GM18907 (cell line): ENCODE results near the gene KIFAP3.
"Not testable (repeated sequence)": the region's sequence is repeated elsewhere in the genome, so short reads cannot be mapped to it uniquely, and the experiment has no call there.

ENCODE experiments used
- ATAC-seq: cut with Tn5 transposase; IDR thresholded peaks from one replicate; pipeline ENCODE4 v1.9.1; 2021; ENCODE audit warnings: mild to moderate bottlenecking, moderate library complexity; ENCODE audit not compliant: unreplicated experiment

The KIFAP3 gene

DNA sequence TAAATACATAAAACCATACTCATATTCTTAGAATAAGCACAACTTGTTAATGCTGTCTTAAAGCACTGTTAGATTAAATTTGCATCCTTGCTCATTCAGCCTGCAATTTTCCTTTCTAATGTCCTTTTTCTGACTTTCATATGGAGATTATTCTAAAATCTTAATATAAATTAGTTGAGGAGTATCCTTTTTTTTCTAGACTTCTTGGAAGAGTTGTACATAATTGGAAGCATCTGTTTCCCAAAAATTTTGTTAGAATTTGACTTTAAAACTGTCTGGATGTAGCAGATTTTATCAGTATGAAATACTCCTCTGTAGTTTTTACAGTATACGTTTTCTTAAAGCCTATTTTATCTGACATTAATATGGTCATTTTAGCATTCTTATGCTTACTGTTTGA lies 9.7 kb downstream of the KIFAP3 start:
- ATAC-seq, result no peak

DNA sequence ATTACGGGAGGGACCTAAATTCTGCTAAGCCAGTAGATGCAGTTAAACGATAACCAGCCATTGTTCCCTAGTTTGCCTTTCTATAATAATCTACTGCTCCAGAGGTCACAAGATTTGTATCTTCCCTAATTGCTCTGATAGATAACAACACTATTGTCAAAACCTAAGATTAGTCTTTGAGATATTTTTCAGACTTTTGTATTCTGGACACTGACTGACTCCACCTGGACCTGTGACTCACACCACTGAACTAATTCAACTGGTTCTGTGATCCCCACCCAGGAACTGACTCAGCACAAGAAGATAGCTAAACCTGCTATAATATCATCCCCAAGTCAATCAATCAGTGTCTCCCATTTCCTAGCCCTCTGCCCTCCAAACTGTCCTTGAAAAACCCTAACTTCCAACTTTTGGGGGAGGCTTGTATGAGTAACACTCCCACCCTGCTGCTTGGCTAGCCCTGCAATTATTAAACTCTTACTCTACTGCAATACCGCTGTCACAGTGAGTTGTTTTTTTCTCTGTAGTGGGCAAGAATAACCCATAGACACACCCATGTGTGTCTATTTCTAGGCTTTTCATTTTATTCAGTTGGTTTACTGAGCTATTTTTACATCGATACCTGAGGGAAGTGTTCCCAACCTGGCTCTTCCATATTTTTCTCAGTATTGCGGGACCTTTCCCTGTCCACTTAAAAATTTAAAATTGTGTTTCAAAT lies 11.2 kb downstream of the KIFAP3 start:
- no peak for ATAC-seq

DNA sequence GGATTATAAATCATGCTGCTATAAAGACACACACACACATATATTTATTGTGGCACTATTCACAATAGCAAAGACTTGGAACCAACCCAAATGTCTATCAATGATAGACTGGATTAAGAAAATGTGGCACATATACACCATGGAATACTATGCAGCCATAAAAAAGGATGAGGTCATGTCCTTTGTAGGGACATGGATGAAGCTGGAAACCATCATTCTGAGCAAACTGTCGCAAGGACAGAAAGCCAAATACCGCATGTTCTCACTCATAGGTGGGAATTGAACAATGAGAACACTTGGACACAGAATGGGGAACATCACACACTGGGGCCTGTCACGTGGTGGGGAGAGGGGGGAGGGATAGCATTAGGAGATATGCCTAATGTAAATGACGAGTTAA lies 12.8 kb downstream of the KIFAP3 start:
- ATAC-seq, result not testable (repeated sequence)

DNA sequence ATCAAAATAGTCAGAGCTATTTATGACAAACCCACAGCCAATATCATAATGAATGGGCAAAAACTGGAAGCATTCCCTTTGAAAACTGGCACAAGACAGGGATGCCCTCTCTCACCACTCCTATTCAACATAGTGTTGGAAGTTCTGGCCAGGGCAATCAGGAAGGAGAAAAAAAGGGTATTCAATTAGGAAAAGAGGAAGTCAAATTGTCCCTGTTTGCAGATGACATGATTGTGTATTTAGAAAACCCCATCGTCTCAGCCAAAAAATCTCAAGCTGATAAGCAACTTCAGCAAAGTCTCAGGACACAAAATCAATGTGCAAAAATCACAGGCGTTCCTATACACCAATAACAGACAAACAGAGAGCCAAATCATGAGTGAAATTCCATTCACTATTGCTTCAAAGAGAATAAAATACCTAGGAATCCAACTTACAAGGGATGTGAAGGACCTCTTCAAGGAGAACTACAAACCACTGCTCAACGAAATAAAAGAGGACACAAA lies 14.4 kb downstream of the KIFAP3 start:
- ATAC-seq, result not testable (repeated sequence)

DNA sequence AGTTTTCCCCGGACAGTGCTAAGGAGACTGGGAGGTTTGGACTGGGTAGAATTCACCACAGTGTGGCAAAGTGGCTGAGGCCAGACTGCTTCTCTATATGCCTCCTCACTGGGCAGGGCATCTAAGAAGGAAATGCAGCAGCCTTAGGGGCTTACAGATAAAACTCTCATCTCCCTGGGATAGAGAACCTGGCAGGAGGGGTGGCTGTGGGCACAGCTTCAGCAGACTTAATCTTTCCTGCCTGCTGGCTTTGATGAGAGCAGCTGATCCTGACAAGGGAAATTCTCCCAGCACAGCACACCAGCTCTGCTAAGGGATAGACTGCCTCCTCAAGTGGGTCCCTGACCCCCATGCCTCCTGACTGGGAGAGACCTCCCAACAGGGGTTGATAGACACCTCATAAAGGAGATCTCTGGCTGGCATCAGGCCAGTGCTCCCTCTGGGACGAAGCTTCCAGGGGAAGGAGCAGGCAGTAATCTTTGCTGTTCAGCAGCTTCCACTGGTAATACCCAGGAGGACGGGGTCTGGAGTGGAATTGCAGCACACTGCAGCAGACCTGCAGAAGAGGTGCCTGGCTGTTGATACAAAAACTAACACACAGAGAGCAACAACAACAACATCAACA lies 25.2 kb downstream of the KIFAP3 start:
- no peak for ATAC-seq

DNA sequence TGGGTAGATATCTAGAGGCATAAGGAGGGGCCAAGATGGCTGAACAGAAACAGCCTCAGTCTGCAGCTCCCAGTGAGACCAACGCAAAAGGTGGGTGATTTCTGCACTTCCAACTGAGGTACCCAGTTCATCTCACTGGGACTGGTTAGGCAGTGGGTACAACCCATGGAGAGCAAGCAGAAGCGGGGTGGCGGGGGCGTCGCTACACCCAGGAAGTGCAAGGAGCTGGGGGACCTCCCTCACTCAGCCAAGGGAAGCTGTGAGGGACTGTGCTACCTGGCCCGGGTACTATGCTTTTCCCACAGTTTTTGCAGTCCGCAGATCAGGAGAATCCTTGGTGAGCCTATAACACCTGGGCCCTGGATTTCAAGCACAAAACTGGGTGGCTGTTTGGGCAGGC lies 26.0 kb downstream of the KIFAP3 start:
- ATAC-seq, result no peak

DNA sequence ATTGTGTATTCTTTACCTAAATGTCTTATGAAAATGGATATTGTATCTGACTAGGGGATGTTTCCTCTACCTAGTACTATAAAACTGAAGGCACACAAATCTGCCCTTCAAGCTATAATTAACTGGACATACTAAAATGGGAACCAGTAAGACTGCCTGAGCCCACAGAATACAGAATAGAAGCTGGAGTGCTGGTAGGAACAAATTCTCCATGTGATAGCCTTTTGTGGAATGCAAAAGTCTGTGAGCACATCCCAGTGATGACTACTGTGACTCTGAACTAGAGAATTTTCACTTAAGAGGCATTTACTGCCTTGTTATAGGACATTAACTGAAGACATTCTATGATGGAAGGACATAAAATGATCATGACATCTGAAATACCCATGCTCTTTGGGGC lies 30.3 kb downstream of the KIFAP3 start:
- no peak for ATAC-seq

DNA sequence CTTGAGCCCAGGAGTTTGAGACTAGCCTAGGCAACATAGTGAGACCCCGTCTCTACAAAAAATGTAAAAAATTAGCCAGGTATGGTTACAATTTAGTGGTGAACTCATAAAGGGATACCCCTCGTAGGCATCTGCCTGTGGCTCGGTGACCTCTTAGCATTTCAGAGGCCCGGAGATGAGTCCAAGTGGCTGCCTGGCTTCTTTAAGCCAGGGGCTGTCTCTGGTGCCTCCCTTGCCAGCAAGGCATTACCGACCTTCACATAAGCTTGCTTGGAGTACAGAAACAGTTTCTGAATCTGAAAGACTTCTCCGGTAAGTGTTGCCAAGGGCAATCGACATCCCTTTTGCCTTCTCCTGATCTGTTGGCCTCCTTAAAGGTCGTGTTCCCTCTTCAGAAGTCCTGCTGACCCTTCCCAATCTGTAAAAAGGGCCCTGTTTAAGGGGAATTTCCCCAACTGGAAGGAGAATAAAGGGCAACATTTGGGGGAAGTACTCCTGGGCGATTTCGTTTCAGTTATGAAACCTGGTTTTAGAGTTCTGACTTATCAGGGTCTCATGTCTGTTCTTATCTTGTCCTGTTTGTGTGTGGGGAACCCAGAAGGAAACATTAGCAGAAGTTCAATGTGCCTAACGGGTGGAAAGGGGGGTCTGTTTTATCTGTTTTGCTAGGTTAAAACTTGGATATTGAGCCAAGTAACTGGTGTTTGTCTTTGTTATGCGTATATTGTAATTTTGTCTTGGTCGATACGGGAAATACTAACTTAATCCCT lies 32.9 kb downstream of the KIFAP3 start:
- ATAC-seq, result no peak

DNA sequence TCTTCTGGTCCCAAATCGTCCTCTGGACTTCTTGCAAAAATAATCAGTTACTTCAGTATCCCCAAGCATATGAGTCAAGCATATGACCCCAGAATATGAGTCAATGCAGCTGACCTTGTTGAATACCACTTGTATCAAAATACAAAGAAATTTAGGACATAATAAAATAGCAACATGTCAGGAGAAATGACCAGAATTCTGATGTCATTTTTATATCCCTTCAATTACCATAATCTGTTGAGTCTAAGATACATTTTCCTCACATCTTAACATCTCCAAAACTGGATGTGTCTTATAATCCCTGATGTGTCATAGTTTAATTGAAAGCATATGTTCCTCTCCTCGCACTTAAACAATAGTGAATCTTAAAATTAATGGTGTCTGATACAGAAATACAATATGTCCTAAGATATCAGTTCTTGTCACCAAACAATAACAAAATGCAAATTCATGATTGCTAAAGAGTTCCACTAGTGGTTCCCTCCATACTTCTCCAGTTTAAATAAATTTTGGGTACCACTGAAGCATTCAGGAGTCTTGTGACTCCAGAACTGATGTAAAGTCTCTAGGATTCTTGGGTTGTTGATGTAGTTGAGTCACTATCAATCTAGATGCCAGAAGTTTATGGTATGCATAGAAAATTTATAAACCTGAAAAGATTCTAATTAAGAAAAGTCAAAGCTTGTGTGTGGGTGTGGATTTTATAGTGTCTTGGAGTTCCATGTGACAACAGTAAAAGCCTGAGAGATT lies 41.8 kb downstream of the KIFAP3 start:
- no peak for ATAC-seq

DNA sequence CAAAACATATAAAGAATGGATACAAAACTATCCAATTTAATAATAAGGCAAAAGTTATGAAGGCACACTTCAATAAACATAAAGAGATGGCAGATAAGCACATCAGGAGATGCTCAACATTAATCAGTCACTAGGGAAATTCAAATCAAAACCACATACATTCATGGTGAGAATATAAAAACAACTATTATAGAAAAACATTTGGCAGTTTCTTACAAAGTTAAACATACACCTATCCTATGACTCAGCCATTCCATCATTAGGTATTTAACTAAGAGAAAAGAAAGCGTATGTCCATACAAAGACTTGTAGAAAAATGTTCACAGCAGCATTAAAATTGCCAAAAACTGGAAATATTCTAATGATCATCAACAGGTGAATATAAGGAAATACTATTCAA lies 44.3 kb downstream of the KIFAP3 start:
- no peak for ATAC-seq

DNA sequence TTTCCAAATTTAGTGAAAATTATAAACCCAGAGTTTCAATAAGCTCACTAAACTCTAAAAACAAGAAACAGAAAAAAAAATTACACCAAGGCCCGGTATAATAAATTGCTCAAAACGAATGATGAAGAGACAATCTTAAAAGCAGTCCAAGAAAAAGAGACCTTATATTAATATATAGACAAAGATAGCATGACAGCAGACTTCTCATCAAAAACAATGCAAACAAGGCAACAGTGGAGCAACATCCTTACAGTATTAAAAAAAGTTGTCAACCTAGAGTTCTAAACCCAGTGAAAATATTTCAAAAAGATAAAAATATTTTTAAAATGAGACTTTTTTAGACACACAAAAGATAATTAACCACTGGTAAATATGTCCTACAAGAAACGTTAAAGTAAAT lies 46.7 kb downstream of the KIFAP3 start:
- ATAC-seq, result no peak

DNA sequence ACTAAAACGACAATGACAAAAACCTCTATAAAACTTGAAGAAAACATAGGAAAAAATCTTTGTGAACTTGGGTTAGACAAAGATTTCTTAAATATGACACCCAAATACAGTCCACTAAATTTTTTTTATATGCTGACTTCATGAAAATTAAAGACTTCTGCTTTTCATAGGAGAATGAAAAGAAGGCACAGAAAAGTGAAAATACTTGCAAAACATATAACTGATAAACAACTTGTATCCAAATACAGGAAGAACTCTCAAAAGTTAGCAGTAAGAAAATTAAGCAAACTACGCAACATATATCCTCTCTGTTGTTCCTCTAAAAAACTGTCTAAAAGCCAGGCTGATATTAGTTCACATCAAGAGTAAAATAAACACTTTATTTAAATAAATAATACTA lies 53.6 kb downstream of the KIFAP3 start:
- no peak for ATAC-seq

DNA sequence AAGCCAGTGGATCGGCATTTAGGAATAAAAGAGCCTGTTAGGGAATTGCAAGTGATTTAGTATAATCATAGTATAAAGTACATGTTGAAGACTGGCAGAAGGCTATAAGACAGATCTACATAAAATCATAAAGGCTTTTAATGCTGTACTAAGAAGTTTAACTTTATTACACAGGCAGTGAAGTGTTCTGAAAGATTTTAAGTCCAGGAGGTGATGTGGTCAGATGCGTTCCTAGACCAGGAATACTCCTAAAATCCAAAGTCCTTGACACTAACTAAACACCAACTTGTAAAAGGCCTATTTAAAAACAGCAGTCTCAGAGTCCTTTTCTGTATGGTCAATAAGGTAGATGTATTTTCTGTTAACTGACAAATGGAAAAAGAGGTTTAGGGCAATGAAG lies 57.0 kb downstream of the KIFAP3 start:
- ATAC-seq, result no peak

DNA sequence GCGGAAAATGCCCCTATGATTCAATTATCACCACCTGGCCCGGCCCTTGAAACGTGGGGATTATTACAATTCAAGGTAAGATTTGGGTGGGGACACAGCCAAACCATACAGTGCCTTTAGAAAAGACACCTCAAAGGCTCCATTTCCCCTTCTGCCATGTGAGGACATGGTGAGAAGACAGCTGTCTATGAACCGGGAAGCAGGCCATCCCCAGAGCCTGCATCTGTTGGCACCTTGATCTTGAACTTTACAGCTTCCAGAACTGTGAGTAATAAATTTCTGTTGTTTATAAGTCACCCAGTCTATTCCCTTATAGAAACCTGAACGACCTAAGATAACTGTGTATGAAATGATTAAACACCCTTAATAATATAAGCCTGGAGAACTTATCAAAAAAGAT lies 61.6 kb downstream of the KIFAP3 start:
- ATAC-seq, result no peak

DNA sequence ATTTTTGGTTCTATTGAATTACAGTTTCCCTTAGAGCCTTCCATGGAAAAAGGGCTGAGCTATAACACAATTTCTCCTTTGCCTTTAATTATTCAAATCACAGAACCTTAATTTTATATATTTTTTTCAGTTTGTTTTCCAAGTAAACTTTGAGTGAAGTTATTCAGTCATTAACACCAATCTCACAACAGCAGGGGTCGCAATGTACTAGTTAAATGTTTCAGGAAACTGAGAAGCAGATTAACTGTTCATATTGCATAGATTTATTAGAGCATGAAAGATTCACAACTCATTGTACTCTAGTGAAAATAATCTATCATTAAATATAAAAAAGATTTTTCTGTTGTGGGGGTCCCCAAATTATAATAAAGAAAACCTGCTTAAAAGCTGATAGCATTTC lies 64.1 kb downstream of the KIFAP3 start:
- ATAC-seq, result no peak

DNA sequence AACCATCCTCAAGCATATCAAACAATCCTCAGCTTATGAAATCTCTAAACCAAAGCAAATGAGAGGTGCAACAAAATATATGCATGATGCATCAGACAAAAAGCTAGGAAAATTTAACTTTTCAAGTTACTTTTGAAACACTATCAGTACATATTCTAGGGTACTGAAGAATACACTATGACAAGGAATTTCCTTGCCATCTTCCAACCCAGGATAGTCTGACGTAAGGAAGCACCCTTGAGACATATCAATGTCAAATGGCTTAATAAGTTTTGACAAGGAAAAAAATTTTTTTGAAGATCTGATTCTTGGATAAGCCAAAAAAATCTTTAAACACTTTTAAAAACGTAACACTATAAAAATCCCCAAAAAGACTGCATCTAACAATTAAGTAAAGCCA lies 64.9 kb downstream of the KIFAP3 start:
- no peak for ATAC-seq

DNA sequence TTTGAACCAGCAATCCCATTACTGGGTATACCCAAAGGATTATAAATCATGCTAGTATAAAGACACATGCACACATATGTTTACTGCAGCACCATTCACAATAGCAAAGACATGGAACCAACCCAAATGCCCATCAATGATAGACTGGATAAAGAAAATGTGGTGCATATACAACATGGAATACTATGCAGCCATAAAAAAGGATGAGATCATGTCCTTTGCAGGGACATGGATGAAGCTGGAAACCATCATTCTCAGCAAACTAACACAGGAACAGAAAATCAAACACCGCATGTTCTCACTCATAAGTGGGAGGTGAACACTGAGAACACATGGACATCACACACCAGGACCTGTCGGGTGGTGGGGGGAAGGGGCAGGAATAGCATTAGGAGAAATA lies 65.8 kb downstream of the KIFAP3 start:
- not testable (repeated sequence) for ATAC-seq

DNA sequence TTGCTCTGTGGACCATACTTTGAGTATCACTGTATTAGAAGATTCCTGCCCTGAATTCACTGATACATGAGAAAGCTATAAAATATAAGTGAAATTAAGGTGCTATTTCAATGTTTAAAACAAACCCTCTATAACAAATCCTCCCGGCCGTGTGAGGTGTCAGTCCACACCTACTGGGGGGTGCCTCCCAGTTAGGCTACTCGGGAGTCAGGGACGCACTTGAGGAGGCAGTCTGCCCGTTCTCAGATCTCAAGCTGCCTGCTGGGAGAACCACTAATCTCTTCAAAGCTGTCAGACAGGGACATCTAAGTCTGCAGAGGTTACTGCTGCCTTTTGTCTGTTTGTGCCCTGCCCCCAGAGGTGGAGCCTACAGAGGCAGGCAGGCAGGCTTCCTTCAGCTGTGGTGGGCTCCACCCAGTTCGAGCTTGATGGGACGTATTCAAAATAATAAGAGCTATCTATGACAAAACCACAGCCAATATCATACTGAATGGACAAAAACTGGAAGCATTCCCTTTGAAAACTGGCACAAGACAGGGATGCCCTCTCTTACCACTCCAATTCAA lies 71.1 kb downstream of the KIFAP3 start:
- not testable (repeated sequence) for ATAC-seq

DNA sequence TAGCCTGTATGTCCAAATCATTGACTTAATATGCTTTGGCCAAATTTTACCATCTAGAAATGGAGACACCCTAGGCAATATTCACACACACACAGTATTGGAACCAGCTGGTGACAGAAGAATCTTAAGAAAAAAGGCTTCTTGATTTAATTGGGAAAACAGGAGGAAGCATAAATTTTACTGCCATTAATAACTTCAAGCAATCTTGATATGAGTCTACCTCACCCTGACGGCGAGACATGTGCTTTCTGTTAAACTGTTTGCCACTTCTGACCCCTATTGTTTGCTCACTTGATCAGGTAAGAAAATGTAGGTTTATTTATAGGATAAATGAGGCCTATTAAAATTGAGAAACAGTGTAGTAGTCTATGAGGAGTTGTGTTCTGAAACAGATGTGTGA lies 73.2 kb downstream of the KIFAP3 start:
- no peak for ATAC-seq

DNA sequence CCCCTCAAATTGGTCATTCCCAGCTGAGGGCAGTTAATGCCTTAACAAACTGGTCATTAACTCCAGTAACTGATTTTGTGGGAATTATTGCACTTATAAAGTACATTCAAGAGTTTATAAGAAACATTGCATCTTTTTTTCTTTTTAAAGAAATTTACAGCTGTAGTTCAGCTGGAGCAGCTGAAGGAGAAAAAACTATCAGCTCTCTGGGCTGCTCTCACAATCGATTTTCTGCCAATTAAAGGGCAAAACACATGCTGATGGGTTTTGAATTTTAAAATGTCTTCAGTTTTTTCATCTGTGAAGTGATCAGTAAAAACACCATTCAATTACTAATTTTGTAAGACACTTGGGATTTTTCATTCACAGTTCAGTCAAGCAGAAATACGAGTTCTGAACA lies 74.7 kb downstream of the KIFAP3 start:
- no peak for ATAC-seq

DNA sequence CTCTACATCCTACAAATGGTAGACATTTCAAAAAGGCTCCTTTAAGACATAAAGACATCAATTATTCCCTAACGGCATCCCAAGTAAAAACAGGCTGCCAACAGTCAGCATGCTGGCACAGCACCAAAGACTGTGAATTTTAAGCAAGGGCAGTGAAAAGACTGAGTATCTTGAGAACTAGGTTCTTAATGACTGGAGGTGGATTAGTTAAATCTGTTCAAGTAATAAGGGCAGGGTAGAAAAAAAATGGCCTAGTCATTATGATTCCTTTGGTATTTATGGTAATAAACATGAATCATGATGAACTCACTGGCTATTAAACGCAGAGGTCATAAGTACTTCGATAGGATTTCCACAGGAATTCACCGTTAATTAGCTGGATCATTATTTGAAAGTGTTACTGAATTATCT lies 75.2 kb downstream of the KIFAP3 start:
- no peak for ATAC-seq
